ENCODE measurements around the gene SLC30A4.
"Not testable (repeated sequence)": the region's sequence is repeated elsewhere in the genome, so short reads cannot be mapped to it uniquely, and the experiment has no call there.

SLC30A4 gene

DNA sequence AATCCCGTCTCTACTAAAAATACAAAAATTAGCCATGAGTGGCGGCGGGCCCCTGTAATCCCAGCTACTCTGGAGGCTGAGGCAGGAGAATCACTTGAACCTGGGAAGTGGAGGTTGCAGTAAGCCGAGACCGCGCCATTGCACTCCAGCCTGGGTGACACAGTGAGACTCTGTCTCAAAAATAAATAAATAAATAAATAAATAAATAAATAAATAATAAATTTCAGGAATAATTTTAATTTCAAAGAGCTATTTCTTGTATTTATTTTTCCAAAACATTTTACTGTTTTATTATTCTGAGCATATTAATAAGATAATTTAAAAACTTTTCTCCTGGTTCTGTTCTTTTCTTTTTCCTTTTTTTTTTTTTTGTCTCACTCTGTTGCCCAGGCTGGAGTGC, 15.4 kb downstream of the SLC30A4 start:
- FAIRE-seq: not testable (repeated sequence)

DNA sequence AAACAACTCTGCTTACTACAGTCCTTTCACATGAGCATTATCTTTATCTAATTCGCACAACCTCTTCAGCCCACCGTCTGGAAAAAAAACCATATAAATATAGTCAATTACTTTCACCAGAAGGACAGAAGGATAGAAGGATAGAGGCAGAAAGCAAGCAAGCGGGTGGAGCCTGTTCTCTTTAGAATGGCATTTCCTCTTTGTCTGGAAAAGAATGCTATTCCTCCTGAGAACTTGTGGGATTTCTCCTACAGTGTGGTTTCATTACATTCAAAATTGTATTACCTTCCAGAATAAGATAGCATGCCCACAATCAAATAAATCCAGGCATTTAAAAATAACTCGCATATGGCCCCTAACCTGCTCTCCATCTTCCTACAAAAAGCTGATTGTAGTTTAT, 23.1 kb downstream of the SLC30A4 start:
- FAIRE-seq: no peak

DNA sequence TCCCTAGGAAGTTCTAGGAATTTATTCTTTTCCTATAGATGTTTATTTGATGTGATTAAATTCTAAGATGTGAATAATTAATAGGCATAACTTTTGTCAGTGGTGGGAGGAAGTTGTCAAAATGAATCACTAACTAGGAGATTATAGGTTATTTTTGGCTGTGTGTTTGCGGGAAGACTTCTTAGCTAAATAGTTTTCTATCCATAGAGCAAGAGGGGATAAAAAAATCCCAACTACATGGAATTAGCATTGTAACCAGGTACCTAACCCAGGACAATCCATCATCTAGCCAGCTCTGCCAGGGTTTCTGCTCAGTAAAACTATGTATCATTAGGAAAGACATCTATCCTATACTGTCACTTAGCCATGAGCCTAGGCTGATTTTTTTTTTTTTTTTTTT, 23.9 kb downstream of the SLC30A4 start:
- no peak for FAIRE-seq

DNA sequence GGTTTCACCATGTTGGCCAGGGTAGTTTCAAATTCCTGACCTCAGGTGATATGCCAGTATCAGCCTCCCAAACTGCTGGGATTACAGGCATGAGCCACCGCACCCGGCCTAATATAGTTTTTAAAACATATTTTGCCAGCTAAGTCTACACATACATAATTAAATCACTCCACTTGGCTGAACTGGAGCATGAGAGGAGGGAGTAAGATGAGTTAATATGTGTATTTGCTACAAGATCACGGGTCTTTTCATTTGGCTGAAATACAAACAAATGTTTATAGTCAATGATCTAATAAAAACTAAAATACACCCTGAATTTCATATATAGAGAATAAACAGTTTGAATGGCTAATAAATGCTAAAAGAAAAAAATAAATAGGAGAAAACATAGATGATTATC, 25.3 kb downstream of the SLC30A4 start:
- FAIRE-seq: no peak

DNA sequence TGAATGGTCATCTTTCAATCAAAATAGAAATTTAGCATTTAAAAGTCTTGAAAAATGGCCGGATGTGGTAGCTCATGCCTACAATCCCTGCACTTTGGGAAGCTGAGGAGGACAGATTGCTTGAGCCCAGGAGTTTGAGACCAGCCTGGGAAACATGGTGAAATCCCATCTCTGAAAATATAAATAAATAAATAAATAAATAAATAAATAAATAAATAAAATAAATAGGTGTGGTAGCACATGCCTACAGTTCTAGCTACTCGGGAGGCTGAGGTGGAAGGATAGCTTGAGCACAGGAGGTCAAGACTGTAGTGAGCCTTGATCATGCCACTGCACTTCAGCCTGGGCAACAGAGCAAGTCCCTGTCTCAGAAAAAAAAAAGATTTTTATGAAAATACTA, 25.9 kb downstream of the SLC30A4 start:
- no peak for FAIRE-seq

DNA sequence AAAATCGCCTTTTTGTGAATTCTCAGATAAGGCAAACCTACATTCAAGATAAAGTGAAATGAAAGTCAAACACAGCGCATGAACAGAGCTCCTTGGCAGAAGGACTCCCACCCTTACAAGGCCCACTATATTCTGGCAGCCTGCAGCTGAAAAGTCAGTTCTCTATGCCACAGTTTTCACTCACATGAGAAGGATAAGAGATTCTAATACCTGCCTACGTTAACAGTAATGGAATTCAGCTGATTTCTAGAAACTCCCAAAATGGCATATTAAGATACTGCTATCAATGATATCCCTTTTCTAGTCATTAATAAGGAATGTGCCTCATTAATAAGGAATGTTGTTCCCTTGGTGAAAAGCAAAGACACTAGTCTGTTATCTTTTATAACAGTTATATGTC, 27.0 kb downstream of the SLC30A4 start:
- no peak for FAIRE-seq

DNA sequence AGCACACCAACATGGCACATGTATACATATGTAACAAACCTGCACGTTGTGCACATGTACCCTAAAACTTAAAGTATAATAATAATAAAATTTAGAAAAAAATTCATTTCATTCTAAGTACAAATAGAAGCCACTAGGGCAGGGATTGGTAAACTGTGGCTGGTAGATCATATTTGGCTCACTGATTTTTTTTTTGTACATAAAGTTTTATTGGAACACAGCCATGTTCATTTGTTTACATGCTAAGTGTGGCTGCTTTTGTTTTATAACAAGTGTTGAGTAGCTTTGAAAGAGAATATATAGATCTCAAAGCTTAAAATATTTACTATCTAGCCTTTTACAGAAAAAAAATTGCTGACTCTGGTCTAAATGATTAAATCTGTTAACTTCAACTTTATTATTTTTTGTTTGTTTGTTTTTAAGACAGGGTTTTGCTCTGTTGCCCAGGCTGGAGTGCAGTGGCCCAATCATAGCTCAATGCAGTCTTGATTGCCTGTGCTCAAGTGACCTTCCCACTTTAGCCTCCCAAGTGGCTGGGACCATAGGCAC, 32.8 kb downstream of the SLC30A4 start:
- FAIRE-seq: no peak

DNA sequence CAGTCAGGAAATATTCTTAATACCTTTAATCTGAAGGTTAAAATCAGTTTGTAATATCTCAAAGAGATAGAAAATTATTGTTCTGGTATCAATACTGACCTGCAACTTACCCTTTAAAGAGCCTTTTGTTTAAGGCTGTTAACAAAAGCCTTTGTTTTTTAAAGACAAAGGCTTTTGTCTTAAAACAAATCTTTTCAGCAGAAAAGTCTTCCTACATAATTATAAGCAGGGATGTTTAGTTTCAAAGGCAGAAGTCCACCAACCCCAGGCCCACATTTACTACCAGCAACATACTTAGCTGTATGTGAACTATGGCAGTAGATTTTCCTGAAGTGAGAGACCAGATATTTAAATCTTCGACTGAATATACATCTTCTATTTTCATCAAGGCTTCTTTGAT, 36.2 kb downstream of the SLC30A4 start:
- FAIRE-seq: no peak

DNA sequence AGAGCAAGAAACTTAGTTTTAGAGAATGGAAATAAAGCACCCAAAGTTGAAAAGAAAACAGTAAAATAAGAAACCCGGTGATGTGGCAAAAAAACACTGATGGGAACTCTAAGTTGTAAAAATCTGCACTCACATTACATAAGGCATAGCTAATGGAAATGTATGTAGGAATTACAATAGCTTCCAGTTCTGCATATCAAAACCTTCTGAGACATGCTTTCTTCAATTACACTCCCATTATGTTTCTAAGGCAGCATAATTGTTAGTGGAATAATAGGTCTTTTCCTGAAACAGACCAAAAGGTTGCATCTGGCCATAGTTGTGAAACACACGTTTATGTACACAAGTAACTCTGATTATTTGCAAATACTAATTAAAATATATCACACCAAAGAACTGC, 41.4 kb downstream of the SLC30A4 start:
- no peak for FAIRE-seq

DNA sequence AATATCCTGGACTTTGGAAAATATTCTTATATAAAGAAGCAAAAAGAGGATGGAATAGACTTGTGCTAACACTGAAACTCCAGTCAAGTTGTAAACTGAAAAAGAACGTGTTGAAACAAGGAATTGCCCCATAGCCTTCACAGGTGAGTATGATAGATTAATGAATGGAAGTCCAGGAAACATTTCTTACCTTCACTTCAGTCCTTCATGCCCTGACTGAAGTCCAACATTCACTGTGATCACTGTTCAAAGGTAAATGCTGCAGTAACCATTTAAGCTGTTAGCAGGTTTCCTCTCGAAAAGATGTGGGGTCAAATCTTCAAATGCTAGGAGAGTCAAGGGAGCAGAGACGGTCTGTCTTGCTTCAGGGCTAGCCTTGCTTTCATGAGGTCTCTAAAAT, 46.1 kb downstream of the SLC30A4 start:
- FAIRE-seq: no peak

DNA sequence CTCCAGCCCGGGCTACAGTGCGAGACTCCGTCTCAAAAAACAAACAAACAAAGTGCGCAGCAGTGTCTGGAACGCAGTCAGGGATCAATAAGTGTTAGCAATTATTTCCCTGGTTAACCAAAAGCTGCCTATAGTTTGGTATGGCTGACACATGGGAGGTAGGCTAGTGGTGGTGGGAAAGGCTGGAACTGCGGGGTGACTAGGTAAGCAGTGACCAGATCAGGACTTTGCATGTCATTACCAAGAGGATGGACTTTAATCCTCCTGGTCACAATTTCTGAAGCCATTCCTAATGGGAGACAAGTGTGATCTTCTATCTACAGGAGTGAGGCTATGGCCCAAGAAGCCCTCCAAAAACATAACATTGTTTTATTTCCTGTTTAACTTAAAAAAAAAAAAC, 47.8 kb downstream of the SLC30A4 start:
- no peak for FAIRE-seq

DNA sequence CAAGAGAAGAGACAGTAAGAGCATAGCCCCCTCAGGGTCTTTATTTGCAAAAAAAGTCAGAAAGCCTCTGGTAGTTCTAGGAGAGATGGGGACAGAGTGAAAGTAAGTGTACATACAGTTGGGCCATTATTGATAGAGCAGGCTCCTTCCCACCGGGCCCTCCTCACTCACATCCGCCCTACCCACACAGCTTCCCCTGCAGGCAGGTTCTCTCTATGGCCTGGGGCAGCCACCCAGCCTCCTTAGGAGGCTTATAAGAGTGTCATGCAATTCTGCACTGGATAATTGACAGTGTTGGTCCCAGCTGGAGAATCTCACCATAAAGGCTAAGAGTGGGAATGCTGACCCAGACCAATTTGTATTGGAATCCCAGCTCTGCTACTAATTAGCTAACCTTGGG, 49.5 kb downstream of the SLC30A4 start:
- no peak for FAIRE-seq

DNA sequence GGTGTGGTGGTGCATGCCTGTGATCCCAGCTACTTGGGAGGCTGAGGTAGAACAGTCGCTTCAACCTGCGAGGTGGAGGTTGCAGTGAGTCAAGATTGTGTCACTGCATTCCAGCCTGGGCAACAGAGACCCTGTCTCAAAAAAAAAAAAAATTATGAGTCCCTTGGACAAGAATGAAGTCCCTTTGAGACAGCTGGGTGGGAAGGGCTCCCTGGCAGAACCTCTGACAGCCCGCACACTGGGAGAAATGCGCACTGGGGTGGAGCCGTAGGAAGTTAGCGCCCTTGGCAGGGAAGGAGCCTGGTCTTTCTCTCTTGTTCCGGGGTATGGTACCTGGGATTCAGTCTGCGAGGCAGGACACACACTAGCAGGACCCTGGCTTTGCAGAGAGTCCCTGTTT, 51.4 kb downstream of the SLC30A4 start:
- FAIRE-seq: no peak

DNA sequence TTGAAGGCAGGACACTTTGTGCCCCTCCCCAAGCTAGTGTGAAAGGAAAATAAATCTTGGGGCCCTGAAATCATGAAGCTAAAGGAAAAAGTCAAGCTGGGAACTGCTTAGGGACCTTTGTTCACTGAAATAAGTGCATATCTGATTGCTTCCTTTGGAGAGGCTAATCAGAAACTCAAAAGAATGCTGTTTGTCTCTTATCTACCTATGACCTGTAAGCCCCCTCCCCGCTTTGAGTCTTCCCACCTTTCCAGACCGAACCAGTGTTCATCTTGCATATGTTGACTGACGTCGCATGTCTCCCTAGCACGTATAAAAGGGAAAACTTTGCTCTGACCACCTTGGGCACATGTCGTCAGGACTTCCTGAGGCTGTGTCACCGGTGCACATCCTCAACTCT, 53.1 kb downstream of the SLC30A4 start:
- FAIRE-seq: no peak

DNA sequence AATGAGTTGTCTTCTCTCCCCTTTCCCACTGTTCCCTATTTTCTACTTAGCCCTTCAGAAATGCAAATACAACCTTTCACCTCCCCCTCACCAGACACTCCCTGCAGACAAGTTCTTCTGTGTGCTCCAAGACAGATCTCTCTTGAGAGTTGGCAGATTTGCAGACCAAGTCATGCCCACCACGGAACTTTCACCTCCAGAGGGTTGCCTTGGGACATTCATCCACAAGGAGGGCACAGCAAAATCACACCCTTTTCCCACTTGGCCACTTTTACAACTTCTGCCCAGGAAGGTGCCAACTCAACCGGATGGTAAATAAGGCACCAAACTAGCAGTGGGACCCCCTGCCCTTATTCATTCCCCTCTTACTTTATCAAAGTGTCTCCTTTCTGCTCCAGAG, 53.5 kb downstream of the SLC30A4 start:
- FAIRE-seq: no peak

DNA sequence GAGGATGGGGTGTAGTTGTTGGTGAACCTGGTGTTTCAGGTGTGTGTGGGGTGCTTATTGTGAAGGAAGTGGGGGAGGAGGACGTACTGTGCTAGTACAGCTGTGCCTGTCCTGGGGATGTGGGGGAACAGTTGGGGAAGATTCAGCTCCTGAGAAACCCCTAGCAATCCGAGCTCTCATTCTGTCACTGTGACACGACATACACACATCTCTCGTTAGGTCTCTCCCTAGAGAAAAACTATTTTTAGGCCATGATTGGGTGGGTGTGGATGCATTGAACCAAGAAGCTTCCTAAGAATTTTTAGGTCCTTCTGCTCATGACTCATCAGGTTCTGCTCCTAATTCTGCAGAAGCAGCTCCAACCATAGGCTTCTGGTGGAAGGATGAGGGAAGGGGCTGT, 54.3 kb downstream of the SLC30A4 start:
- no peak for FAIRE-seq

DNA sequence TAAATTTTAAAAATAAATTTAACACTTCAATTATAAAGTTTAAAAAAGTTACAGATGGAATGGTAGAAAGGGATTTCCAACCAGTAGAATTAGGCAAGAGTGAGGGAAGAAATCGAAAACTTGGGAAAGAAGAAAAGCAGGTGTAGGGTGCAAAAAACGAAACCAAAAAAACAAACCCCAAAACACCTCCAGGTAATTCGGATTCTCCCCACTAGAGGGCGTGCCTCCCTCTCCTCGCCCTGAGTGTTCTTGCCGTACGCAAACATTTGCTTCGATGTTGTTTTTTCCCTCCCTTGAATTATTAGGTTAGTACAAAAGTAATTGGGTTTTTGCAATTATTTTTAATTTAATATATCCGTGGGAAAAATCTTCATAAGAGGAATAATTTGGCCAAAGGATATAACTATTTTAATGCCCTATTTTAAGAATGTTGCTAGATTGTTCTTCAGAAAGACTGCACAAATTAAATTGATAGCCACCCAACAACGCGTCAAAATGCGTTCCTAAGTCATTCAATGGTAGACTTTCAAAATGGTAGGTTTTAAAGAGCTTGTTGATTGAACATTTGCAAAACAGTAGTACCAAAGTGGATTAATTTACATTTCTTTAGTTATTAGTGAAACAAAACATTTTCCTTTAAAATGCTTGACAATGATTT, 63.7 kb downstream of the SLC30A4 start:
- FAIRE-seq: peak; percentile 66

DNA sequence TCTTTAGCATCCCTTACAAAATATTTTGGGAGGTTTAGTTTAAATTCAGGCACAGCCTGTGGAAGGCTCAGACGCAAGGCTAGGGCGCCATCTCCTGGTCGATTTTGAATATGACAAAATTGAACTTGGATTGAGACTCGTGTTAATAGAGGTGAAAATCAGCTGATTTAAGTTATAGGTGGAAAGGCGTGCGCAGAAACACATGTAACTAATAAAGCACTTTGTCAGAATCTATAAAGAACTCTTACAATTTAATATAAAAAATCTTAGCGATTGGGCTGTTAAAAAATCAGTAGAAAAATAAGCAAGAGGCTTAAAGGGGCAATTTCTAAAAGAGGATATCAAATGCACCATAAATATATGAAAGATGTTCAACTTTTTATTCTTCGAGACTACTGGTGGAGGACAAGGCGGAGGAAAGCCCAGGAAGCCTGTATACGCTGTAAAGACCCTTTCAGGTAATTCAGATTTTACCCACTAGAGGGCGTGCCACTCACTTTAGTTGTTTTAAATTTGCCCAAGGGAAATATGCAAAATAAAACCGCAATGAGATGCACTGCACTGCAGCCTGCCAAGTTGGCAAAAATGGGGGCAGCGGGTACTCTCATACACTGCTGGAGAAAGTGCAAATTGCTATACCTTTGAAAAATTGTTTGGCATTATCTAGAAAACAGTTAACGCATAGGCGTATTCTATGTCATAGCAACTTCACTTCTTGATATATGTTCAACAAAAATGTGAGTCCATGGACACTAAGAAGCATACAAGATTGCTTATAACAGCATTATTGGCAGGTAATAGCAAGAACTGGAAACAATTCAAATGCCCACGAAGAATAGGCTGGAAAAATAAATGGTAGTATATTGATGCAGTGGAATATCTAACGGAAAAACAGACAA, 64.7 kb downstream of the SLC30A4 start:
- FAIRE-seq: peak; percentile 64

DNA sequence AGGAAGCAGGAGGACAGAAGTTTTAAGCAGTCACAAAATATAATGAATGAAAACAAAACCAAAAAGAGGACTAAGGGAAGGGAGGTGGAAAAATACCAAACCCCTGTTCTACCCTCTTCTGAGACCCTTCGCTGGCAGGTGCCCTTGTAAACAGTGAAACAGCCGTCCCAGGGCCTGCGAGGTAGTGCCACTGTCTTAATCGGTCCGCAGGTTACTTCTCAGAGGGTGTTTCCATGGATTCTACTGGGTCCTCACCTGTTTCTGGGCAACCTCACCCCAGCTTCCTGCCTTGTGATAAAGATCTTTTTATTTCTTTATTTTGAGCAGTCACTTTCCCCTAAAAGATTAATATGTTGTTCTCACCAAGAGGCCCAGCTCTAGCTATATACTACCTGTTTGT, 65.3 kb downstream of the SLC30A4 start:
- no peak for FAIRE-seq

DNA sequence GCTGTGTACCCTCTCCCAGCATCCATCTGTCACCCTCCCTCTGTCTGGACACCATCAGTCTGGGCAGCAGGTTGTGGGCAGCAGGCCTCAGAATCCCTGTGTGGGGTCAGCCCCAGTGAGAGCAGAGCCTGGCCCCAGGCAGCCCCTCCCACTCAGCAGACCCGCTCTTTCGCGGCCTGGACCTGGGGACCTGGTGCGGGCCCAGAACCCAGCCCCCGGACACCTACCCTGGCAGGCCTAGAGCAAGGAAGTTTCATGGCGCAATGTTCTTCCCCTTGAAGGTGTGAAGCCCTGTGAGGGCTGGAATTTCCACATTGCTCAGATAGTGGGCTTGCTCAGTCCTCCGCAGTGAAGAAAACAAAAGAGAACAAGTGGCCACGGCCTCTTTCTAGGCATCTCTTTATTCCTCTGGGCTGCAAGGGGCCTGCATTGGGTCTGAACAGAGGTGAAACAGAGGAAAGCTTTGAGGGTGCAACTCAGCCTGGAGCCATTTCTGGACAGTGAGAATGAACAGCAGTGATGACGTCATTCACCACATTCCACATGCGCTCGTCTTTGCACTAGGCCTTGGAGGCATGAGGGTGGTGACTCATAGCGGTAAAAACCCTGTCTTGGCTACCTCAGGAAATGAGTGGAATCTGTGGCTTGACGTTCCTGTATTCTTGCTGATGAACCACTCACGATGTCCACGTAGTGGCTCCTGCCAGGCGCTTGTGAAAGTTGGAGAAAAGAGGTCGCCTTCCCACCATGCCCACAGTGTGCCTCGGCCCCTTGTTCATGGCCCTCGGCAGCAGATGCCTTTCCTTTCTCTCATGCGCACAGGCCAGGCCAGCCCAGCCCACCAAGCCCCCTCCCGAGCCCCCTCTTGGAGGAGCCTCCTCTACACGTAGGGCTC, 66.1 kb downstream of the SLC30A4 start:
- no peak for FAIRE-seq

DNA sequence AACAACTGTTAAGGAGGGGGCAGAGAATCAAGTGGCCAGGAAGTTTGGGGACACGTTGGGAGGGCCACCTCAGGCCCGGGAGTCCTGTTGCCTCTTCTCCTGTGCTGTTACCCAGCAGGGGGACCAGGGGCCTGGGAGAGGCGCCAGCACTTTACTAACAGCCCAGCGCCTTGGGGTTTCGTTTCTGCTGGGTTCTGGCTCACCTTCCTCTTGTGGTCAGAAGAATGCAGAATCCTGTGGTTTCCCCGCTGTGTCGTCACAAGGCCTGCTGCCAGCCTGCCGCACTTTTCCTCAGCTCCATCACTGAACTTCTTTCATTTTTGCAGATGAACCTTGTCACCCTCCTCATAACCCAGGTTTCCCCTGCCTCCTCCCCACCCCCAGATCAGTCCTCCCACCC, 67.7 kb downstream of the SLC30A4 start:
- FAIRE-seq: no peak

DNA sequence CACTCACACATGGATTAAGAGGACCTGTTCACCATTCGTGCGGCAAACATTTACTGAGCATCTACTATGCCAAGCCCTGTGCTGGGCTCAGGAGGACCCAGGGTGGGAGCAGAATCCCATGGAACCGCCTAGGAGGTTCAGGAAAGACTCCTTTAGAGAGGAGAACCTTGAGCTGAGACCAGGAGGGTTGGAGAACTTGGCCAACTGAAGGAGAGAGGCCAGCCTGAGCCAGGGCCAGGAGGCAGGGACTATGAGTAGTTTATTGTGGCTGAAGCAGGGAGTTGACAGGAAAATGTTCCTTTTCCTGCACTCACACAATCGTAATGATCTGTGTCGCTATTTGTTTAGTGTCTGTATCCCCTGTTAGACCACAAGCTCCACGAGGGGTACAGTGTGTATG, 71.3 kb downstream of the SLC30A4 start:
- no peak for FAIRE-seq

Measured in TTC549 (cell line).